ENCODE results near the gene KCNT2. TPM values are rescaled to one million over a fixed set of nuclear protein-coding genes. Genes with fewer than 3 reads are reported as not detected.

KCNT2 gene
- total RNA-seq, 4 donors from 2014 or later = 6.5 to 16.6 (median 8.0) TPM

GRCh38 chr1:196638466-196638865, 30.2 kb upstream of the KCNT2 start:
- Histone ChIP-seq H3K27ac (replicated peaks in 1 of 4) (no peak overlapping the region), H3K4me1 (no peaks in the 10 kb centered on the region), H3K4me3 (no peak overlapping the region), H3K27me3 (no peaks in the 10 kb centered on the region), H3K9me3 (no peaks in the 10 kb centered on the region), H3K36me3 (no peaks in the 10 kb centered on the region)
- TF ChIP-seq POLR2AphosphoS5 (IDR thresholded peaks at IDR 0.05) (no peak), EP300 (IDR thresholded peaks at IDR 0.05) (no peak), POLR2A (IDR thresholded peaks at IDR 0.05; ENCODE audit: low read depth) (no peak), CTCF (IDR thresholded peaks at IDR 0.05) (no peak)
- WGBS = 91% methylated on average over 2 of the region's 2 CpGs
- intact Hi-C loops (cut with DNase I) = no loop called here
- no peak for DNase-seq (ENCODE audit: extremely low spot score)

GRCh38 chr1:196637606-196638005, 29.4 kb upstream of the KCNT2 start:
- H3K4me3 ChIP-seq = no peak overlapping the region
- no peak overlapping the region for H3K27ac ChIP-seq (replicated peaks in 1 of 4)
- no peaks in the 10 kb centered on the region for H3K36me3 ChIP-seq
- DNase-seq (ENCODE audit: extremely low spot score) = no peak
- H3K9me3 ChIP-seq = no peaks in the 10 kb centered on the region
- TF ChIP-seq POLR2A (IDR thresholded peaks at IDR 0.05; ENCODE audit: low read depth) (no peak), CTCF (IDR thresholded peaks at IDR 0.05) (no peak), EP300 (IDR thresholded peaks at IDR 0.05) (no peak), POLR2AphosphoS5 (IDR thresholded peaks at IDR 0.05) (no peak)
- intact Hi-C loops (cut with DNase I) = no loop called here
- no peaks in the 10 kb centered on the region for H3K27me3 ChIP-seq
- no peaks in the 10 kb centered on the region for H3K4me1 ChIP-seq
- 94% methylated on average over 6 of the region's 6 CpGs for WGBS

- H3K27me3 ChIP-seq = no peaks in the 10 kb centered on the region
- H3K9me3 ChIP-seq = peaks cover 0 to 14% (median 10%) of the 10 kb centered on the region in 4 donors
- no peaks in the 10 kb centered on the region for H3K36me3 ChIP-seq
- H3K4me3 ChIP-seq = no peak overlapping the region
- no peak for DNase-seq (ENCODE audit: extremely low spot score)
- WGBS = 96% methylated on average over 3 of the region's 3 CpGs
- H3K4me1 ChIP-seq = no peaks in the 10 kb centered on the region
- intact Hi-C loops (cut with DNase I) = no loop called here
- no peak overlapping the region for H3K27ac ChIP-seq (replicated peaks in 1 of 4)
- no peak for TF ChIP-seq POLR2AphosphoS5 (IDR thresholded peaks at IDR 0.05)
- TF ChIP-seq POLR2A (IDR thresholded peaks at IDR 0.05; ENCODE audit: low read depth) = no peak
- TF ChIP-seq EP300 (IDR thresholded peaks at IDR 0.05) = no peak
- no peak for TF ChIP-seq CTCF (IDR thresholded peaks at IDR 0.05)
Observed at GRCh38 chr1:196628838-196629237, 20.6 kb upstream of the KCNT2 start.

- intact Hi-C loops (cut with DNase I) = no loop called here
- H3K27me3 ChIP-seq = no peaks in the 10 kb centered on the region
- H3K36me3 ChIP-seq = no peaks in the 10 kb centered on the region
- no peak overlapping the region for H3K4me3 ChIP-seq
- 91% methylated on average over 1 of the region's 1 CpG for WGBS
- peaks cover 0 to 4% (median 1%) of the 10 kb centered on the region in 4 donors for H3K9me3 ChIP-seq
- H3K27ac ChIP-seq (replicated peaks in 1 of 4) = no peak overlapping the region
- TF ChIP-seq EP300 (IDR thresholded peaks at IDR 0.05) = no peak
- no peak for TF ChIP-seq POLR2A (IDR thresholded peaks at IDR 0.05; ENCODE audit: low read depth)
- no peak for TF ChIP-seq POLR2AphosphoS5 (IDR thresholded peaks at IDR 0.05)
- TF ChIP-seq CTCF (IDR thresholded peaks at IDR 0.05) = no peak
- DNase-seq (ENCODE audit: extremely low spot score) = no peak
- H3K4me1 ChIP-seq = no peaks in the 10 kb centered on the region
Observed at GRCh38 chr1:196623079-196623478, 14.8 kb upstream of the KCNT2 start.

- no peak for DNase-seq (ENCODE audit: extremely low spot score)
- no peaks in the 10 kb centered on the region for H3K4me1 ChIP-seq
- TF ChIP-seq CTCF (IDR thresholded peaks at IDR 0.05) (no peak), EP300 (IDR thresholded peaks at IDR 0.05) (no peak), POLR2AphosphoS5 (IDR thresholded peaks at IDR 0.05) (no peak), POLR2A (IDR thresholded peaks at IDR 0.05; ENCODE audit: low read depth) (no peak)
- no peaks in the 10 kb centered on the region for H3K36me3 ChIP-seq
- H3K27me3 ChIP-seq = no peaks in the 10 kb centered on the region
- H3K4me3 ChIP-seq = no peak overlapping the region
- H3K27ac ChIP-seq (replicated peaks in 1 of 4) = no peak overlapping the region
- intact Hi-C loops (cut with DNase I) = no loop called here
- no peaks in the 10 kb centered on the region for H3K9me3 ChIP-seq
- 92% methylated on average over 2 of the region's 2 CpGs for WGBS
Observed at GRCh38 chr1:196619721-196620120, 11.5 kb upstream of the KCNT2 start.
